ENCODE results near the gene ADARB1.

- TF ChIP-seq CTCF (tag by site-specific recombination; IDR thresholded peaks at IDR 0.05) (no peak), ZBTB17 (tag by site-specific recombination; IDR thresholded peaks at IDR 0.05) (no peak), ZNF549 (tag by site-specific recombination; IDR thresholded peaks at IDR 0.05) (no peak), ZNF223 (tag by site-specific recombination; IDR thresholded peaks at IDR 0.05) (no peak), ZSCAN16 (tag by site-specific recombination; IDR thresholded peaks at IDR 0.05) (no peak), ZFP41 (tag by site-specific recombination; IDR thresholded peaks at IDR 0.05; ENCODE audit: borderline replicate concordance) (no peak), HOXA7 (CRISPR knock-in tag; IDR thresholded peaks at IDR 0.05; ENCODE audit: borderline replicate concordance) (no peak), REST (tag by site-specific recombination; IDR thresholded peaks at IDR 0.05) (no peak)
- TF ChIP-seq, protein P1, sequence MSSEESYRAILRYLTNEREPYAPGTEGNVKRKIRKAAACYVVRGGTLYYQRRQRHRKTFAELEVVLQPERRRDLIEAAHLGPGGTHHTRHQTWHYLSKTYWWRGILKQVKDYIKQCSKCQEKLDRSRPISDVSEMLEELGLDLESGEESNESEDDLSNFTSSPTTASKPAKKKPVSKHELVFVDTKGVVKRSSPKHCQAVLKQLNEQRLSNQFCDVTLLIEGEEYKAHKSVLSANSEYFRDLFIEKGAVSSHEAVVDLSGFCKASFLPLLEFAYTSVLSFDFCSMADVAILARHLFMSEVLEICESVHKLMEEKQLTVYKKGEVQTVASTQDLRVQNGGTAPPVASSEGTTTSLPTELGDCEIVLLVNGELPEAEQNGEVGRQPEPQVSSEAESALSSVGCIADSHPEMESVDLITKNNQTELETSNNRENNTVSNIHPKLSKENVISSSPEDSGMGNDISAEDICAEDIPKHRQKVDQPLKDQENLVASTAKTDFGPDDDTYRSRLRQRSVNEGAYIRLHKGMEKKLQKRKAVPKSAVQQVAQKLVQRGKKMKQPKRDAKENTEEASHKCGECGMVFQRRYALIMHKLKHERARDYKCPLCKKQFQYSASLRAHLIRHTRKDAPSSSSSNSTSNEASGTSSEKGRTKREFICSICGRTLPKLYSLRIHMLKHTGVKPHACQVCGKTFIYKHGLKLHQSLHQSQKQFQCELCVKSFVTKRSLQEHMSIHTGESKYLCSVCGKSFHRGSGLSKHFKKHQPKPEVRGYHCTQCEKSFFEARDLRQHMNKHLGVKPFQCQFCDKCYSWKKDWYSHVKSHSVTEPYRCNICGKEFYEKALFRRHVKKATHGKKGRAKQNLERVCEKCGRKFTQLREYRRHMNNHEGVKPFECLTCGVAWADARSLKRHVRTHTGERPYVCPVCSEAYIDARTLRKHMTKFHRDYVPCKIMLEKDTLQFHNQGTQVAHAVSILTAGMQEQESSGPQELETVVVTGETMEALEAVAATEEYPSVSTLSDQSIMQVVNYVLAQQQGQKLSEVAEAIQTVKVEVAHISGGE (tag by site-specific recombination; conservative IDR thresholded peaks at IDR 0.05; ENCODE audit: low read depth) = no peak
These were observed 178.1 kb downstream of the ADARB1 start for GRCh38 chr21:45252448-45252925.
